Epithelial cell of esophagus (primary cell): Measurements from ENCODE around the gene CMTM4.

Experiments used
- DNase-seq: peaks from one replicate; pipeline ENCODE4 v3.0.0; 2010; ENCODE audit warnings: low read depth
- H3K4me3 ChIP-seq: 2 replicates; pipeline ENCODE4 v1.5.1; 2011; ENCODE audit warnings: mild to moderate bottlenecking, low read length, control low read depth
- TF ChIP-seq, protein P1 (sequence below): IDR thresholded peaks from 2 replicates; pipeline ENCODE4 v1.5.1; 2011; ENCODE audit warnings: low read depth, mild to moderate bottlenecking, low read length, control low read depth, inconsistent platforms; ENCODE audit not compliant: insufficient read depth; ENCODE audit errors: missing control alignments

CMTM4 gene

DNA sequence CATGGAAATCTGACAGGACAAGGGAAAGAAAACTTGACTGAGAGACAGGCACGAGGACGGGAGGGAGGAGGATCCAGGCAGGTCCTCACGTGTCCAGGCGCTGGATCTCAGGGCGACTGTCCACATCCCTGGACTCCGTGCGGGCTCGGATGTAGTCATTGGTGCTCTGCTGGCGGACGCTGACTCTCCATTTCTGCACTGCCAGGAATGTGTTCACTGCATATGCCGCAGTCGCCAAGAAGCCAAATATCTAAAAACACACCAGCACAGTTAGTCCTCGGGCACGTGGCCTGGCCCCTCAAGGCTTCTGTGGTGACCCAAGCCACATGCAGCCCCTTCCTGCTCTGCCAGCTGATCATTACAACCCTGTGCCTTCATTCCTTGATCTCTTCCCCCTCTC is 74.6 kb downstream of the CMTM4 start:
- no peak for DNase-seq
- H3K4me3 ChIP-seq: no peak overlapping the region
- TF ChIP-seq, protein P1, sequence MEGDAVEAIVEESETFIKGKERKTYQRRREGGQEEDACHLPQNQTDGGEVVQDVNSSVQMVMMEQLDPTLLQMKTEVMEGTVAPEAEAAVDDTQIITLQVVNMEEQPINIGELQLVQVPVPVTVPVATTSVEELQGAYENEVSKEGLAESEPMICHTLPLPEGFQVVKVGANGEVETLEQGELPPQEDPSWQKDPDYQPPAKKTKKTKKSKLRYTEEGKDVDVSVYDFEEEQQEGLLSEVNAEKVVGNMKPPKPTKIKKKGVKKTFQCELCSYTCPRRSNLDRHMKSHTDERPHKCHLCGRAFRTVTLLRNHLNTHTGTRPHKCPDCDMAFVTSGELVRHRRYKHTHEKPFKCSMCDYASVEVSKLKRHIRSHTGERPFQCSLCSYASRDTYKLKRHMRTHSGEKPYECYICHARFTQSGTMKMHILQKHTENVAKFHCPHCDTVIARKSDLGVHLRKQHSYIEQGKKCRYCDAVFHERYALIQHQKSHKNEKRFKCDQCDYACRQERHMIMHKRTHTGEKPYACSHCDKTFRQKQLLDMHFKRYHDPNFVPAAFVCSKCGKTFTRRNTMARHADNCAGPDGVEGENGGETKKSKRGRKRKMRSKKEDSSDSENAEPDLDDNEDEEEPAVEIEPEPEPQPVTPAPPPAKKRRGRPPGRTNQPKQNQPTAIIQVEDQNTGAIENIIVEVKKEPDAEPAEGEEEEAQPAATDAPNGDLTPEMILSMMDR: no peak

DNA sequence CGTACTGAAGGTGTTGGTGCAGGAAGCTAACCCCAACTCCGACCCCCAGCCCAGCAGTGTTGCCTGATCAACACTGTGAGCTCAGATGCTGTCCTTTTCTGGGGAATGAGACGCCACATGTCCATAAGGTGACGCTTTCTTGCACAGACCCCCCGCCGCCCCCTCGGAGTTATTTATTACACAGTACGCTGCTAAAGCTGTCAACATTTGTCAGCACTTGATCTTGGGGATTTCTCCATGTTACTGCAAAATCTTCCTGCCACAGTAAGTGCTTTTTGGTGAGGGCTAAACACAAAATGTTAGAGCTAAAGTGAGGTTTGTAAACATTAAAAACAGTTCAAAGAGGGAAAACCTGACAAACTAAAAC is 76.1 kb downstream of the CMTM4 start:
- DNase-seq: no peak
- H3K4me3 ChIP-seq: no peak overlapping the region
- TF ChIP-seq, protein P1: no peak

DNA sequence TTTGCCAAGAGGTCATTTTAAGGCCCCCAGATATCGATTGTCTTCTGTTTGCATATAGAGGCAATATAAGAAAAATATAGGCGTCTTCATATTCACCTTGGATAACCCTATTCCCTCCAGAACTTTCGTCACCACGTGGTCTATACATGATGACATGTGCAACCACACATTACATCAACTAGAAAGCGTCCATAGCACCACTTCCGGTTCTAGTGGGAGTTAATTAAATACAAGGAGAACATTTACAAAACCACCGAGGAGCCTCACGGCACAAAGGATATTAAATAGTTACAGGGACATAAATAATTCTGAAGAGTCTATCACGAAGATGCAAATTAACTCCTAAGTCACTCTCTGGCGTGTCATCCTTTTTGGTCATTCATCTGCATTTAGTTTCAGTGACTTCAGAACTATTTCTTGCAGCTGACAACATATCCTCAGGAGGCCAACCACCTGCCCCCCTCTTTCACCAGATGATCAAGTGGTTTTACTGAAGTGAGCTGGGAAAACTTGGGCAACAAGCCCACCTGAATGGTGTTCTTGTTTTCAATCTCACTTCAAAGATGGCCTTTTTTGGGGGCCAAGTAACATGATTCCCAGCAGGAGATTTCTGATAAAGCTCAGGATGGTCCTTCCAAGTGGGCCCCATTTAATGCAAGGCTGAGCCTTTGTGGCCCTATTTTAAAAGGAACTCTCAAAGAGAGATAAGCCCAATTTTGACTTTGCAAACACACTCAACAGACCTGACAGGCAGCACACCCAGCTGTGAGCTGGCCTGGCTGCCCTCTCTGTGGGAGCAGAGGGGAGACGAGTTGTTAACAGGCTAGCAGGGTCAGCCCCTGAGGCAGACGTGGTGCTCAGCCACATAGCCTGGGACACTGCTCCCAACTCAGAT is 76.8 kb downstream of the CMTM4 start:
- H3K4me3 ChIP-seq: no peak overlapping the region
- DNase-seq: peak; percentile 36
- TF ChIP-seq, protein P1: no peak

DNA sequence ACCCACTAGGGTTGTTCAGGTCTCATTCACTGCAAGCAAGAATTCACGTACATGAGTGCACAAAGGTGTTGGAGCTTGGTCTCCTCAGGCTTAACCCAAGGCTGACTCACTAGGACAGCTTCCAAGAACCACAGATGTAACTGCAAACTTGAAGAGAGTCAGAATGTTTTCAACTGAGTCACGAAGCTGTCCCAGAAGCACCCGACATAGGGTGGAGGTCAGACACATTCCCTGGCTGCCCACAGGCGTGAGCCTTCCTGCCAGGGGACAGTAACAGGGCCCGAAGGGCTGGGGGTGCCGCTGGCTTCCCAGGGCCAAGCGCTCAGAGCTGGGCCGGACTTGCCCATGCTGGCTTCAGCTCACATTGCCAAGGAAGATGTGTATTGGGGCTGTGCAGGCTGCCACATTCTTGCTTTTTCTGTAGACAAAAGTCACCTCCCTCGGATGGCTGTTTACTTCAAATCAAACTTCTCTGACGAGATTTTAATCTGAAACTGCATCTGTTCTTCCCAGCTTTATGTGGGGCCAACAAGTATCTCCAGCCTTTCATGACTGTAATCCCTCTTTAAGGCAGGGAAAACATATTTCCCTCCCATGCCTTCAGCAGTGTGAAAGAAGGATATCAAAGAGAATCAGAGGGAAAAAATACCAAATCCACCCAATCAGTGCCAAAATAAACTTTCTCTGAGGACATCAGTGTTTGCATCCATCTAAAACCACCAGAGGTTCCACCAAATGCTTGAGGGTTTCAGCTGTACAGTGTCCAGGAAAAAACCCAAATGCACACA is 77.8 kb downstream of the CMTM4 start:
- TF ChIP-seq, protein P1: no peak
- peak; percentile 94 for DNase-seq
- H3K4me3 ChIP-seq: no peak overlapping the region

DNA sequence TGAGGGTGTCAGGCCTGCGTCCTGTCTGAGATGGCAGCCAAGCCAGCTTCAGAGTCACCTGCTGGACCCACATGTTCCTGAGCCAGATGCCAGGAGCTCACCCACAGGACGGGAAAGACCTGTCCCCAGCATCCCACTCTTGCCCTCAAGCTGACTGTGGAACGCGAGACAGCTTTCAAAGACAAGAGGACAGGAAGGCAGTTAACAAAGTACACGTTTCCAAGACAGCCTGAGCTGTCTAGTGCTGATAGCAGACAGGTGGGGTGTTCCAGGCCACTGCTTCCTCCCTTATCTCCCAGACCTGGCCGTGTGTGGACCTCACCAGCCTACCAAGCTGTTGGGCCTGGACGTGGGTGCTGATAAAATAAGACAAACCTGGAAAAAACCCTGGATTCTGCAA is 78.8 kb downstream of the CMTM4 start:
- H3K4me3 ChIP-seq: no peak overlapping the region
- TF ChIP-seq, protein P1: no peak
- DNase-seq: no peak

DNA sequence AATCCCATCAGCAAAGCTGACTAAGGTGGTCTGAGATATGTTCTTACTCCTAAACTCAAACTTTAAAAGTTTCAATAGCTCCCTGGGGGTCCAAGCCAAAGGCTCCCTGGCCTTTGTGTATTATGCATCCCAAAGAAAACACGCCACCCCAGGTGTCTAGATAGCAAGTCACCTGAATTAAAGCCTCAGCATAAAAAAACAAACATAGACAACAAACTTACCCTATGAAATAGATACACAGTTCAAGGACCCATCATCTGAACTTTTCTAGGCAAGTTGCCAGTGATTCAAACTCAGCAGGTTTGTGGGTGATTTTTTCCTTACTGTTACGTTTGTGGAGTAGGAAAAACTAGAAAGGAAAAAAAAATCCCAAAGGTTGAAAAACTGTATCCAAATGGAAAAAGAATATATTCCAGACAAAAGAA is 79.5 kb downstream of the CMTM4 start:
- DNase-seq: no peak
- TF ChIP-seq, protein P1: no peak
- H3K4me3 ChIP-seq: no peak overlapping the region
